HepG2 (cell line): ENCODE data around the gene ZSWIM7. TPM values are rescaled to one million over a fixed set of nuclear protein-coding genes. Genes with fewer than 3 reads are reported as not detected.

ENCODE experiments used
- ATAC-seq: fragments of 200-7000 bp; cut with Tn5 transposase; 3 replicates; pipeline ENCODE4 v1.9.1; 2020; ENCODE audit warnings: mild to moderate bottlenecking, moderate library complexity
- Bru-seq: library from RNA; stranded (reverse); fragments of 400-500 nt; gene quantifications from one replicate; lab custom pipeline; 2021; lab: Mats Ljungman, UMichigan
- BruChase-seq, 2 experiments: library from RNA; stranded (reverse); fragments of 400-500 nt; gene quantifications; one replicate each; lab custom pipeline; 2021; lab: Mats Ljungman, UMichigan
- BruUV-seq: library from RNA; stranded (reverse); fragments of 400-500 nt; replicated peaks from 2 replicates; lab custom pipeline; 2021; lab: Mats Ljungman, UMichigan
- CTCF ChIA-PET: fragments of 300-600 bp; formaldehyde crosslinking; extraction: SDS; loops from one replicate; lab custom pipeline; 2021; ENCODE audit warnings: low total read pairs, inconsistent platforms, low intra/inter-chr PET ratio; lab: Yijun Ruan, JAX
- POLR2A ChIA-PET: fragments of 350-600 bp; sonication (Branson Sonifier 250); formaldehyde crosslinking; loops from one replicate; lab custom pipeline; 2020; ENCODE audit warnings: antibody characterized with exemption, inconsistent platforms; lab: Yijun Ruan, JAX
- DNase-seq: peaks from one replicate; pipeline ENCODE4 v3.0.0-alpha.2; 2015; ENCODE audit warnings: low spot score
- FAIRE-seq: peaks from 3 replicates; lab custom pipeline; 2011; peaks lifted over from hg19 to GRCh38; lab: Jason Lieb, UNC
- H2AFZ ChIP-seq: one replicate; pipeline ENCODE4 v1.6.1; 2011; ENCODE audit warnings: low read length, inconsistent platforms
- H3K27ac ChIP-seq: fragments of 300-600 bp; 3 replicates; pipeline ENCODE4 v1.8.0; 2011; ENCODE audit warnings: mixed run types, mild to moderate bottlenecking, mixed read lengths, low read length, inconsistent platforms; ENCODE audit not compliant: insufficient read depth; ENCODE audit errors: extremely low read length
- H3K27me3 ChIP-seq, 2 experiments: fragments of 200-600 bp in 1 of 2; 2 replicates in 1 of 2; 3 replicates in 1 of 2; pipeline versions ENCODE4 v1.6.0 to v1.8.0; 2011; ENCODE audit warnings: low read length in 2 of 2, mild to moderate bottlenecking in 2 of 2, moderate library complexity in 2 of 2, inconsistent platforms in 1 of 2; ENCODE audit not compliant: insufficient read depth in 2 of 2, control insufficient read depth in 1 of 2
- H3K36me3 ChIP-seq, 2 experiments: fragments of 200-600 bp in 1 of 2; replicated peaks in 1 of 2; 2 replicates in 1 of 2; 3 replicates in 1 of 2; pipeline versions ENCODE4 v1.5.1 to v1.8.0; 2011; ENCODE audit warnings: low read length in 2 of 2, inconsistent platforms in 1 of 2; ENCODE audit not compliant: insufficient read depth in 2 of 2, control insufficient read depth in 1 of 2
- H3K4me1 ChIP-seq: 2 replicates; pipeline ENCODE4 v1.5.1; 2012; ENCODE audit warnings: low read length, inconsistent platforms; ENCODE audit not compliant: insufficient read depth
- H3K4me2 ChIP-seq: 2 replicates; pipeline ENCODE4 v1.6.0; 2011; ENCODE audit warnings: low read depth, low read length, inconsistent platforms
- H3K4me3 ChIP-seq, 3 experiments: fragments of 200-600 bp in 1 of 3; sonication (generic), shearing (Covaris generic) in 1 of 3; replicated peaks in 1 of 3; 2 replicates each; pipeline ENCODE4 v1.5.1; 2011 to 2016; ENCODE audit warnings: low read length in 3 of 3, inconsistent platforms in 2 of 3, low read depth in 2 of 3, mild to moderate bottlenecking in 2 of 3, control low read depth in 1 of 3, mixed read lengths in 1 of 3; ENCODE audit not compliant: insufficient read depth in 1 of 3
- H3K79me2 ChIP-seq: one replicate; pipeline ENCODE4 v1.6.1; 2011; ENCODE audit warnings: low read length, inconsistent platforms; ENCODE audit not compliant: insufficient read depth
- H3K9ac ChIP-seq: 2 replicates; pipeline ENCODE4 v1.6.0; 2011; ENCODE audit warnings: mild to moderate bottlenecking, low read depth, low read length, inconsistent platforms; ENCODE audit not compliant: insufficient read depth
- H3K9me3 ChIP-seq: 2 replicates; pipeline ENCODE4 v1.5.1; 2012; ENCODE audit warnings: mild to moderate bottlenecking, low read length
- H4K20me1 ChIP-seq: 2 replicates; pipeline ENCODE4 v1.6.0; 2011; ENCODE audit warnings: inconsistent platforms, mild to moderate bottlenecking, low read length, moderate library complexity; ENCODE audit not compliant: insufficient read depth
- CAMTA2 ChIP-seq: sonication (generic); formaldehyde crosslinking; IDR thresholded peaks from 2 replicates; pipeline ENCODE4 v1.4.0; 2020; ENCODE audit warnings: mild to moderate bottlenecking, missing genetic modification reagents, borderline replicate concordance
- ELF1 ChIP-seq: sonication (generic); formaldehyde crosslinking; IDR thresholded peaks from 2 replicates; pipeline ENCODE4 v1.4.0; 2020; ENCODE audit warnings: missing genetic modification reagents
- MAFF ChIP-seq: IDR thresholded peaks from 2 replicates; pipeline ENCODE4 v1.6.1; 2011; ENCODE audit warnings: low read depth, low read length, improper control_type of control experiment
- MED1 ChIP-seq: sonication (generic); formaldehyde crosslinking; IDR thresholded peaks from 2 replicates; pipeline ENCODE4 v1.4.0; 2020; ENCODE audit warnings: missing genetic modification reagents
- NONO ChIP-seq, 2 experiments: fragments of 450-650 bp in 1 of 2; sonication (generic) in 1 of 2; formaldehyde crosslinking in 1 of 2; IDR thresholded peaks in 1 of 2; conservative IDR thresholded peaks in 1 of 2; 2 replicates each; pipeline versions ENCODE4 v1.6.1 to v1.8.0; 2017 to 2022; ENCODE audit warnings: mild to moderate bottlenecking in 1 of 2, missing genetic modification reagents in 1 of 2, moderate library complexity in 1 of 2
- PLRG1 ChIP-seq: fragments of 450-650 bp; conservative IDR thresholded peaks from 2 replicates; pipeline ENCODE4 v1.6.1; 2016
- SOX6 ChIP-seq, 2 experiments: fragments of 450-650 bp in 1 of 2; sonication (generic) in 1 of 2; formaldehyde crosslinking in 1 of 2; IDR thresholded peaks; 2 replicates each; pipeline versions ENCODE4 v1.4.0 to v1.6.1; 2017 to 2020; ENCODE audit warnings: antibody characterized with exemption in 1 of 2, mild to moderate bottlenecking in 1 of 2, missing genetic modification reagents in 1 of 2
- SPEN ChIP-seq: sonication (generic); formaldehyde crosslinking; IDR thresholded peaks from 2 replicates; pipeline ENCODE4 v1.5.1; 2020; ENCODE audit warnings: low read depth, mild to moderate bottlenecking, missing genetic modification reagents
- TBX3 ChIP-seq: fragments of 450-650 bp; IDR thresholded peaks from 2 replicates; pipeline ENCODE4 v1.6.1; 2017; ENCODE audit warnings: antibody characterized with exemption, mild to moderate bottlenecking, inconsistent platforms, borderline replicate concordance
- ZNF614 ChIP-seq: IDR thresholded peaks from 2 replicates; pipeline ENCODE4 v1.6.1; 2018; ENCODE audit warnings: missing biosample characterization, missing genetic modification reagents, inconsistent platforms, borderline replicate concordance
- ZSCAN9 ChIP-seq: IDR thresholded peaks from 2 replicates; pipeline ENCODE4 v1.6.1; 2016; ENCODE audit warnings: borderline replicate concordance
- WGBS: methylation state at CpG from one replicate; pipeline ENCODE4 v1.1.6; 2017; ENCODE audit warnings: low lambda C conversion rate; 5-methylcytosine and 5-hydroxymethylcytosine counted together
- in situ Hi-C: cut with HindIII; loops from 2 replicates; pipeline ENCODE4 v1.10.0; 2017; ENCODE audit warnings: low pct_unique_long_range_greater_than_20kb; ENCODE audit not compliant: extremely low pct_ligation_motif_present
- intact Hi-C: fragments of 100-400 bp; cut with micrococcal nuclease; formaldehyde crosslinking; loops from one replicate; pipeline ENCODE4 v1.10.0; 2022; ENCODE audit not compliant: unreplicated experiment
- long read RNA-seq, 2 experiments: library from RNA in 1 of 2; library from polyadenylated mRNA in 1 of 2; stranded (forward) in 1 of 2; unstranded in 1 of 2; transcript quantifications; one replicate each; pipeline ENCODE4 v2.0.0, GENCODE V29; 2019 to 2022
- polyA minus RNA-seq, 3 experiments: library from RNA; depleted of rRNA, polyadenylated mRNA; stranded (reverse); fragments of >200 nt; gene quantifications; 2 replicates each; pipeline ENCODE4 v1.2.3, GENCODE V29; 2011; ENCODE audit warnings: low replicate concordance in 1 of 3
- polyA plus RNA-seq, 8 experiments: library from polyadenylated mRNA; depleted of rRNA in 3 of 8; stranded (reverse) in 7 of 8; unstranded in 1 of 8; fragments of >200 nt; fragmentation: Illumina TruSeq in 4 of 8; extraction: Trizol in 4 of 8; gene quantifications; 2 replicates each; pipeline versions ENCODE4 v1.2.1 to v1.2.3, GENCODE V29; 2011 to 2016; ENCODE audit warnings: low read depth in 4 of 8, missing spikeins in 1 of 8, mixed read lengths in 1 of 8; ENCODE audit not compliant: insufficient read depth in 1 of 8
- total RNA-seq, 5 experiments: library from RNA; depleted of rRNA; stranded (reverse); fragments of >200 nt; fragmentation: Illumina TruSeq; extraction: Trizol; gene quantifications; 2 replicates each; pipeline ENCODE4 v1.2.3, GENCODE V29; 2016; ENCODE audit warnings: low read depth in 1 of 5
- TF ChIP-seq, protein P1 (sequence below): sonication (generic); formaldehyde crosslinking; IDR thresholded peaks from 2 replicates; pipeline ENCODE4 v1.8.1; 2023; ENCODE audit warnings: mild to moderate bottlenecking, missing genetic modification reagents

ZSWIM7 gene, protein sequence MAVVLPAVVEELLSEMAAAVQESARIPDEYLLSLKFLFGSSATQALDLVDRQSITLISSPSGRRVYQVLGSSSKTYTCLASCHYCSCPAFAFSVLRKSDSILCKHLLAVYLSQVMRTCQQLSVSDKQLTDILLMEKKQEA
- total RNA-seq (2016; rRNA removed; fragmentation: Illumina TruSeq; extraction: Trizol) = 13.1 and 16.8 TPM in 2 replicates
- 23.8 and 31.5 TPM in 2 replicates for total RNA-seq (2016; cell fraction: cytosol; rRNA removed; fragmentation: Illumina TruSeq; extraction: Trizol; ENCODE audit: low read depth)
- 13.4 and 19.7 TPM in 2 replicates for total RNA-seq (2016; cell fraction: insoluble cytoplasmic fraction; rRNA removed; fragmentation: Illumina TruSeq; extraction: Trizol)
- total RNA-seq (2016; cell fraction: membrane; rRNA removed; fragmentation: Illumina TruSeq; extraction: Trizol) = 25.2 and 28.6 TPM in 2 replicates
- 6.6 and 8.5 TPM in 2 replicates for total RNA-seq (2016; cell fraction: nucleus; rRNA removed; fragmentation: Illumina TruSeq; extraction: Trizol)
- 24.9 and 28.1 TPM in 2 replicates for polyA plus RNA-seq (2011; rRNA removed)
- polyA plus RNA-seq (2011; cell fraction: cytosol; rRNA removed) = 24.5 and 25.8 TPM in 2 replicates
- polyA plus RNA-seq (2011; cell fraction: nucleus; rRNA removed) = 31.1 and 36.4 TPM in 2 replicates
- polyA plus RNA-seq (2012) = 13.5 and 13.6 TPM in 2 replicates
- polyA plus RNA-seq (2016; cell fraction: cytosol; fragmentation: Illumina TruSeq; extraction: Trizol; ENCODE audit: low read depth) = 30.8 and 45.7 TPM in 2 replicates
- polyA plus RNA-seq (2016; cell fraction: insoluble cytoplasmic fraction; fragmentation: Illumina TruSeq; extraction: Trizol; ENCODE audit: low read depth) = 19.6 and 19.9 TPM in 2 replicates
- polyA plus RNA-seq (2016; cell fraction: membrane; fragmentation: Illumina TruSeq; extraction: Trizol; ENCODE audit: low read depth) = 26.5 and 30.0 TPM in 2 replicates
- 14.0 and 21.1 TPM in 2 replicates for polyA plus RNA-seq (2016; cell fraction: nucleus; fragmentation: Illumina TruSeq; extraction: Trizol; ENCODE audit: insufficient read depth, low read depth)
- polyA minus RNA-seq (2011; rRNA and poly(A)+ RNA removed; ENCODE audit: low replicate concordance) = 5.8 and 11.0 TPM in 2 replicates
- polyA minus RNA-seq (2011; cell fraction: cytosol; rRNA and poly(A)+ RNA removed) = 4.9 and 8.5 TPM in 2 replicates
- 7.0 and 9.7 TPM in 2 replicates for polyA minus RNA-seq (2011; cell fraction: nucleus; rRNA and poly(A)+ RNA removed)
- percentile 56 among the genes with signal in this experiment for Bru-seq, nascent RNA
- percentile 49 among the genes with signal in this experiment for BruChase-seq, experiment 1, labeled RNA remaining after a 6-hour chase
- BruChase-seq, experiment 2, labeled RNA remaining after a 2-hour chase = percentile 52 among the genes with signal in this experiment
- long read RNA-seq, experiment 1, transcript ZSWIM7-205 (6 exons, 703 nt) = major isoform, 7 of 21 reads
- long read RNA-seq, experiment 1, transcript ZSWIM7-201 (5 exons, 2,008 nt) = minor isoform, 6 of 21 reads
- long read RNA-seq, experiment 1, partial matches to known transcripts = 3 of 21 reads
- long read RNA-seq, experiment 1, other reads (novel, unspliced or antisense) = 5 of 21 reads
- long read RNA-seq, experiment 2, partial matches to known transcripts = 1 of 15 reads
- long read RNA-seq, experiment 2, other reads (novel, unspliced or antisense) = 10 of 15 reads

DNA sequence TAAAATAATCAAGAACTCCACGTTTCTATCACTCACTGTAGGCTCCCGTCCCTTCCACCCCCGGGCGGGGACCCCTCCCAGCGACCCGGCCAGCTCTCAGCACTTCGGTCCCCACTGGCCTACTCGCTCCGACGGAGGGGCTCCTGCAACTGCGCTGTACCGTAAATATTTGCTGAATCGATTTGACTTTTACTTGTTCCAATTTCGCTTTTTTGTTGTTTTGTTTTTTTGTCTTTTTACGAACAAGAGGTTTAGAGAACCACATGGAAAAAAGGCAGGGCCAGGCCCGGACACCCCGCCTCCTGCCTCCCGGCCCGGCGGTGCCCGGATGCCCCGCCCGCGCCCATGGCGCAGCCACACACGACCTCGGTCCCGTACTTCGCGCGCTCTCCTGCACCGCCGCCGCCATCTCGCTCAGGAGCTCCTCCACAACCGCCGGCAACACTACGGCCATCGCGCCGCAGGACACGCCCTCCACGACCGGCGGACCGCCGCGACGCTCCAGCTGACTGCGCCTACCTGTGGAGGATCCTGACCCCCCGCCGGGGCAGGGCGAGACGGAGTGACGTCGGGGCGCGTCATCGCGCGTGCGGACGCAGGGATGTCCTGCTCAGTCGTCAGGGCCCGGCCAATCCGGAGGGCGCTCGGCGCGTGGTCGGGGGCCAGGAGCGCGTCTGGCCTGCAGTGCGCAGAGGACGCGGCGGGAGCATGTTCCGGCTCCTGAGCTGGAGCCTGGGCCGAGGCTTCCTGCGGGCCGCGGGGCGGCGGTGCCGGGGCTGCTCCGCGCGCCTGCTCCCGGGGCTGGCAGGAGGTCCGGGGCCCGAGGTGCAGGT lies at the start of gene ZSWIM7, which contains the start of gene TTC19:
TSS of gene ZSWIM7 (minus strand) at position 564 of the 833 bp plus-strand sequence. CDS start at position 454, 110 bp downstream.
TSS of gene TTC19 (plus strand) at position 684 of the 833 bp plus-strand sequence. CDS start at position 709, 25 bp downstream.
- ATAC-seq (peak; percentile 95), FAIRE-seq (no peak), DNase-seq (peak; percentile 92)
- Histone ChIP-seq H3K4me1 (peaks cover 26% of the 10 kb centered on the region), H3K4me3 (peak within 1 kb of the TSS; percentile 90 to 94 (median 91)), H2AFZ (peak within 1 kb of the TSS; percentile 4), H4K20me1 (no peaks in the 10 kb centered on the region), H3K9me3 (no peaks in the 10 kb centered on the region), H3K79me2 (peaks cover 21% of the 10 kb centered on the region), H3K9ac (peak within 1 kb of the TSS; percentile 90), H3K4me2 (peak within 1 kb of the TSS; percentile 86), H3K36me3 (peaks cover 6 to 27% of the 10 kb centered on the region in 2 experiments), H3K27me3 (no peaks in the 10 kb centered on the region; a peak in 1 of 5 replicates), H3K27ac (peak within 1 kb of the TSS; percentile 94)
- in situ Hi-C loops = loop anchor here (5.0 kb wide), 2 partner anchors 52 to 172 kb away; partner anchors contain the start of gene ADORA2B
- intact Hi-C loops = loop anchor here (2.0 to 5.0 kb wide), 3 partner anchors 55 to 737 kb away; partner anchors contain the start of gene ADORA2B
- BruUV-seq = TSS peak; percentile 74
- WGBS = 0% methylated on average over 30 of the region's 91 CpGs
- ChIA-PET CTCF (interaction anchor here (1.4 to 2.5 kb wide), 2 partner anchors 54 to 171 kb away, joined by 7 to 16 read pairs; partner anchors contain the start of gene ADORA2B), POLR2A (interaction anchor here (1.0 to 2.4 kb wide), 10 partner anchors 12 to 300 kb away, joined by 3 to 18 read pairs (median 5); partner anchors contain the start of genes ADORA2B and ZNF286A)
- peak; percentile 86 for TF ChIP-seq MED1 (CRISPR knock-in tag)
- no peak for TF ChIP-seq NONO (IDR thresholded peaks at IDR 0.05)
- peak; percentile 100 for TF ChIP-seq NONO (CRISPR knock-in tag; conservative IDR thresholded peaks at IDR 0.05)
- peak; percentile 88 for TF ChIP-seq SPEN (CRISPR knock-in tag)
- peak; percentile 97 for TF ChIP-seq ZSCAN9
- TF ChIP-seq, protein P1, sequence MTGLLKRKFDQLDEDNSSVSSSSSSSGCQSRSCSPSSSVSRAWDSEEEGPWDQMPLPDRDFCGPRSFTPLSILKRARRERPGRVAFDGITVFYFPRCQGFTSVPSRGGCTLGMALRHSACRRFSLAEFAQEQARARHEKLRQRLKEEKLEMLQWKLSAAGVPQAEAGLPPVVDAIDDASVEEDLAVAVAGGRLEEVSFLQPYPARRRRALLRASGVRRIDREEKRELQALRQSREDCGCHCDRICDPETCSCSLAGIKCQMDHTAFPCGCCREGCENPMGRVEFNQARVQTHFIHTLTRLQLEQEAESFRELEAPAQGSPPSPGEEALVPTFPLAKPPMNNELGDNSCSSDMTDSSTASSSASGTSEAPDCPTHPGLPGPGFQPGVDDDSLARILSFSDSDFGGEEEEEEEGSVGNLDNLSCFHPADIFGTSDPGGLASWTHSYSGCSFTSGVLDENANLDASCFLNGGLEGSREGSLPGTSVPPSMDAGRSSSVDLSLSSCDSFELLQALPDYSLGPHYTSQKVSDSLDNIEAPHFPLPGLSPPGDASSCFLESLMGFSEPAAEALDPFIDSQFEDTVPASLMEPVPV (CRISPR knock-in tag) = peak; percentile 83
- no peak for TF ChIP-seq SOX6 (IDR thresholded peaks at IDR 0.05)
- TF ChIP-seq SOX6 (CRISPR knock-in tag; IDR thresholded peaks at IDR 0.05) = peak; percentile 87
- no peak for TF ChIP-seq TBX3
- TF ChIP-seq MAFF = no peak
- no peak for TF ChIP-seq PLRG1
- TF ChIP-seq CAMTA2 (CRISPR knock-in tag) = 0 out of 2 replicates have a peak, but pooled peaks have one; percentile 50
- peak; percentile 72; the same call in 1 of the 2 replicates for TF ChIP-seq ELF1 (CRISPR knock-in tag)
- peak; percentile 88; the same call in 1 of the 2 replicates for TF ChIP-seq ZNF614 (CRISPR knock-in tag)
